IPS DF 6.9 (cell line): ENCODE data around the gene CGN.

Experiments
- DNase-seq: peaks from one replicate; pipeline ENCODE4 v3.0.0-alpha.2; 2013; ENCODE audit warnings: low read depth, low spot score
- H3K27ac ChIP-seq: one replicate; pipeline ENCODE4 v1.5.1; 2013; ENCODE audit warnings: low read length, control low read depth
- H3K27me3 ChIP-seq: 2 replicates; pipeline ENCODE4 v1.6.1; 2013; ENCODE audit warnings: mild to moderate bottlenecking, low read length; ENCODE audit not compliant: control insufficient read depth, insufficient read depth
- H3K36me3 ChIP-seq: 2 replicates; pipeline ENCODE4 v1.6.1; 2013; ENCODE audit warnings: low read length; ENCODE audit not compliant: control insufficient read depth, insufficient read depth
- H3K4me1 ChIP-seq: 2 replicates; pipeline ENCODE4 v1.6.1; 2013; ENCODE audit warnings: low read length; ENCODE audit not compliant: control insufficient read depth, insufficient read depth
- H3K4me3 ChIP-seq: 2 replicates; pipeline ENCODE4 v1.5.1; 2013; ENCODE audit warnings: mild to moderate bottlenecking, low read length
- H3K9me3 ChIP-seq: 2 replicates; pipeline ENCODE4 v1.6.1; 2013; ENCODE audit warnings: low read length, inconsistent platforms; ENCODE audit not compliant: control insufficient read depth, insufficient read depth
- WGBS: extraction: QIAGEN DNeasy Blood & Tissue Kit; methylation state at CpG from one replicate; pipeline ENCODE4 v1.1.7; 2013; ENCODE audit warnings: mixed read lengths, missing lambda C conversion rate; ENCODE audit not compliant: insufficient read length, insufficient coverage; 5-methylcytosine and 5-hydroxymethylcytosine counted together

The CGN gene

DNA sequence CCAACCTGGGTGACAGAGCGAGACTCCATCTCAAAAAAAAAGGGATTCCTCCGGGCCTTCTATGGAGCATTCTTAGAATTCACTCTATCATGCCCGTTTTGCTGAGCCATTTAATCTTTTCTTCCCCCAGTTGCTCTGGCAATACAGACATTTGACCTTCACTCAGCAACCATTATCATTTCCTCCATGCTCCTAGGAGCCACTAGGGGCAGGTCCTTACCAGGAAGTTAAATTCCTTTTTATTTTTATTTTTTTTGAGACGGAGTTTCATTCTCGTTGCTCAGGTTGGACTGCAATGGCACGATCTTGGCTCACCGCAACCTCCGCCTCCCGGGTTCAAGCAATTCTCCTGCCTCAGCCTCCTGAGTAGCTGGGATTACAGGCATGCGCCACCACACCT, 9.7 kb upstream of the CGN start:
- Histone ChIP-seq H3K9me3 (no peaks in the 10 kb centered on the region), H3K4me1 (no peaks in the 10 kb centered on the region), H3K27ac (no peak overlapping the region), H3K36me3 (no peaks in the 10 kb centered on the region), H3K4me3 (no peak overlapping the region), H3K27me3 (no peaks in the 10 kb centered on the region)
- DNase-seq, result no peak
- no CpG with 5 or more reads among the region's 10 CpGs for WGBS

DNA sequence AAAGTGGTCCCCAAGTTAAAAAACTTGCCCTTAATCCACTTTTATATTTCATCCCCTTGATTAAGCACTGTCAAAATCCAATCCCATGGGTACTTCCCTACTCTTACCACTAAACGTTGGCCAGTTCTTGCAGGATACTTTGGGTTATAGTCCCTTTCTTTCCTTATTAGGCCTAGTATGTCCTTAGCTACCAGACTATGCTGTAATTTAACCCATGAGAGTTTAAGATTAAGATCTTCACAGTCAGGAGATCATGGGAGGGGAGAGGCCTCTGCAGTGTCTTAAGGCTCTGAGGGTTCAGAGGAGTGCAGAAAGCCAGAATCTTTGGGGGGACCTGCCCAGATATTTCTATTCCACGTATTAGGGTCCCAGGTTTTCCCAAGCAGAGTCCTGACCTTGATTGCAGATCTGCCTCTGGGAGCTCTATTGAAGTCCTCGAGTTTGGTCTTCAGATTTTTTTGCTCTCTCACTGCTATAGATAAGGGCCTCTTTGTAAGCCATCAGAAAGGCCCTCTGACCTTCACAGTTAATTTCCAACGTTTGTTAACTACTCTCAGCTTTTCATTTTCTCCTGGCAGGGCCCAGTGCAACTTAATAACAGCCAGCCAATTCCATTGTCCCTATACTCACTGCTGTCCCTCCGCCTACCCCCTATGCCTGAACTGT, 9.0 kb upstream of the CGN start:
- Histone ChIP-seq H3K4me1 (no peaks in the 10 kb centered on the region), H3K27ac (no peak overlapping the region), H3K4me3 (no peak overlapping the region), H3K36me3 (no peaks in the 10 kb centered on the region), H3K9me3 (no peaks in the 10 kb centered on the region), H3K27me3 (no peaks in the 10 kb centered on the region)
- DNase-seq, result no peak
- WGBS, result no CpG with 5 or more reads among the region's 5 CpGs

DNA sequence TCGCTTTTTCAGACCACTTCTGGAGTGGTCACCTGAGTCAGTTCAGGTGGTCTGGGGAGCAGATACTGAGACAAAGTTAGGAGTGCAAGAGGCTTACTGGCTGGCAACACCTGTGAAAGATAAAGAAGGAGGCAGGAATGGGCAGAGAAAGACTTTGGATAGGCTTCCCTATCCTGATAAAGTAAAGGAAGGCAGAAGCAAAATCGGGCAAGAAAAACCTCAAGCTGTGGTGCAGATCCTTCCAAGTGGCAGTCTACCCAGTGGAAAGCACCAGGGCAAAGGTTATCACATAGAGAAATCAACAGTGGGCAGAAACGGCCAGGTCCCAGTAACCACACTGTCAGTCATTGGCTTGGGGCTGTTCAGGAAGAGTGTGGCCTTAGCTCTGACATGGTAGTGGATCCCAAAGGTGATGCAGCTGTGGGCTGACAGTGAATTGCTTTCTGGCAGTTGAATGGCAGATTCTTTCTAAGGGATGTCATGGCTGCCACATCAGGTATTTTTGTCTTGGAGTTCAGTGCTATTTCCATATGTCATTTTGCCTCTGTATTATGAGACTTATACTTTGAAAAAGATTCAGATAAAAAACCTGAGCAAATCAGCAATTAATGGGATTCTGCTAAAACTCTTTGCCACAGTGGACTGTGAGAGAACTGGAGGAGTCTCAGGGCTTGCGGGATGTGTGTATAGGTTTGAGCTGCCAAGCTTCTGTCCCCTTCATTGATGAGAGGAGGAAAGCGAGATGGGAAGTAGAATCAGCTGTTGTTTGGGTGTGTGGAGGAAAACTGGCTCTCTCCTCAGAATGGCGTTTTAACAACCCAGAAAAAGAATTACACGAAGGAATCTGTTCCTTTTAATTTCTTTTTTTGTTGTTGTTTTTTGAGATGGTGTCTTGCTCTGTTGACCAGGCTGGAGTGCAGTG, 8.1 kb upstream of the CGN start:
- no peaks in the 10 kb centered on the region for H3K36me3 ChIP-seq
- H3K27me3 ChIP-seq, result no peaks in the 10 kb centered on the region
- H3K4me1 ChIP-seq, result no peaks in the 10 kb centered on the region
- H3K27ac ChIP-seq, result no peak overlapping the region
- no peak overlapping the region for H3K4me3 ChIP-seq
- no peak for DNase-seq
- no CpG with 5 or more reads among the region's 7 CpGs for WGBS
- no peaks in the 10 kb centered on the region for H3K9me3 ChIP-seq

DNA sequence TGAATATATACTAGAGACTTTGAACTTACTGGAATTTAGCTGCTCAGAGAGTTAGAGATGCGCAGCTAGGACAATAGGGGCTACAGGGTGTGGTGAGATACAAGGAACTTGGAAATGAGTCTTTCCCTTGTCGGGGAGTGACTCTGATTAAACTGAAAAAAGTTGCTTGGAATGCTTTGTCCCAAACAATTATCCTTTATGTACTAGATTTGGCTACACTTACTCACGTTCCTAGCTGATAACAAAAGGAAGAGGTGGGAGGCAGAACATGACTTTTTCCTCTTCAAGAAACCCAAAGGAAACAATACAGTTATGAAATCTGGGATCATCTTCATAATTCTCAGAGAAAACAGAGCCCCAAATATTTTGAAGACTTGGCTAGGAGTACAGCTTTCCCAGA, 6.9 kb upstream of the CGN start:
- no peak overlapping the region for H3K27ac ChIP-seq
- H3K36me3 ChIP-seq, result no peaks in the 10 kb centered on the region
- no peak for DNase-seq
- no peaks in the 10 kb centered on the region for H3K4me1 ChIP-seq
- H3K9me3 ChIP-seq, result no peaks in the 10 kb centered on the region
- H3K4me3 ChIP-seq, result no peak overlapping the region
- H3K27me3 ChIP-seq, result no peaks in the 10 kb centered on the region
- no CpG with 5 or more reads among the region's 3 CpGs for WGBS

DNA sequence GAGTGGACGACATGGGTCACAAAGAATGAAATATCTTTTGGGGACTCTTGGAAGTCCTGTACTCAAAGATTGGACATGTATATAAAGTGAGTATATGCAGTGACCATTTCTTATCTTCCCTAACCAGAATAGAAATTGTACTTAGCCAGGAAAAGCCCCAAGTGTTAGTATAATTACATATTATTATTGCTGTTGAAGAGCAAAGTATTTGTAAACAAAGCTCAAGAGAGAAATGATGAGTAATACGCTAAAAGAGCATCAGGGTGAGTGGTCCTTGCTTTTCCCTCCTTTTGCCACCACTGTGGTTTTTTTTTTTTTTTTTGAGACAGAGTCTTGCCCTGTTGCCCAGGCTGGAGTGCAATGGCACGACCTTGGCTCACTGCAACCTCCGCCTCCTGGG, 6.4 kb upstream of the CGN start:
- no peaks in the 10 kb centered on the region for H3K36me3 ChIP-seq
- no CpG with 5 or more reads among the region's 4 CpGs for WGBS
- no peaks in the 10 kb centered on the region for H3K4me1 ChIP-seq
- H3K9me3 ChIP-seq, result no peaks in the 10 kb centered on the region
- H3K27ac ChIP-seq, result no peak overlapping the region
- H3K27me3 ChIP-seq, result no peaks in the 10 kb centered on the region
- no peak overlapping the region for H3K4me3 ChIP-seq
- no peak for DNase-seq

DNA sequence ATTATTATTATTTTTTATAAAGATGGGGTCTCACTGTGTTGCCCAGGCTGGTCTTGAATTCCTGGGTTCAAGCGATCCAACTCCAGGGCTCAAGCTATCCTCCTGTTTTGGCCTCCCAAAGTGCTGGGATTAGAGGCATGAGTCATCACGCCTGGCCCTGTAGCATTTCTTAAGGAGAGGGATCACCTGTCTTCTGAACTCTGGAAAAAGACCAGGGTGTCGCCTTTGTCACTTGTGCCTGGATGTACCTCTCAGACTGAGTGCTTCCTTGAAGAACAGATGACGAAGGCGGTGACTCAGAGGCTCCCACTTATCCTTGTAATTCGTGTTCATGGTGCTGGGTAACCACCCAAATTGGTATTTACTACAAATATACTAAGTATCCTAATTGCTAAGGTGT, 2.4 kb upstream of the CGN start:
- no peaks in the 10 kb centered on the region for H3K9me3 ChIP-seq

DNA sequence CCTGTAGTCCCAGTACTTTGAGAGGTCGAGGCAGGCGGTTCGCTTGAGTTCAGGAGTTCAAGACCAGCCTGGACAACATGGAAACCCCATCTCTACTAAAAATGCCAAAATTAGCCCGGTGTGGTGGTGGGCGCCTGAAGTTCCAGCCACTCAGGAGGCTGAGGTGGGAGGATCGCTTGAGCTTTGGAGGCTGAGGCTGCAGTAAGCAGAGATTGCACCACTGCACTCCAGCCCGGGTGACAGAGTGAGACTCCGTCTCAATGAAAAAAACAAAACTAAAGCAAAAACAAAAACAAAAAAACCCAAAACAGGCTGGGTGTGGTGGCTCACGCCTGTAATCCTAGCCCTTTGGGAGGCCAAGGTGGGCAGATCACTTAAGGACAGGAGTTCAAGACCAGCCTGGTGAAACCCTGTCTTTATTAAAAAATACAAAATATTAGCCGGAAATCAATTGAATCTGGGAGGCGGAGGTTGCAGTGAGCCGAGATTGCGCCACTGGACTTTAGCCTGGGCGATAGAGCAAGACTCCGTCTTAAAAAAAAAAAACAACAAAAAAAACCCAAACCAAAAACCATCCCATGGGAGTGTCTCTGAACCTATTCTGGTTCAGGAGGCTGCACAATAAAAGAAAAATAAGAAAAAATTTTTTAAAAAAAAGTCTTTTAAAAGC, 1.7 kb upstream of the CGN start:
- Histone ChIP-seq H3K27ac (no peak overlapping the region), H3K4me3 (no peak overlapping the region), H3K36me3 (no peaks in the 10 kb centered on the region), H3K4me1 (peaks cover 11% of the 10 kb centered on the region), H3K27me3 (no peaks in the 10 kb centered on the region), H3K9me3 (no peaks in the 10 kb centered on the region)
- WGBS, result no CpG with 5 or more reads among the region's 15 CpGs
- no peak for DNase-seq

More for the DNA sequence above, 2.4 kb upstream of the CGN start:
- Histone ChIP-seq H3K4me3 (no peak overlapping the region), H3K27ac (no peak overlapping the region), H3K27me3 (no peaks in the 10 kb centered on the region), H3K4me1 (peaks cover 7% of the 10 kb centered on the region), H3K36me3 (no peaks in the 10 kb centered on the region)
- no peak for DNase-seq
- WGBS, result no CpG with 5 or more reads among the region's 6 CpGs

DNA sequence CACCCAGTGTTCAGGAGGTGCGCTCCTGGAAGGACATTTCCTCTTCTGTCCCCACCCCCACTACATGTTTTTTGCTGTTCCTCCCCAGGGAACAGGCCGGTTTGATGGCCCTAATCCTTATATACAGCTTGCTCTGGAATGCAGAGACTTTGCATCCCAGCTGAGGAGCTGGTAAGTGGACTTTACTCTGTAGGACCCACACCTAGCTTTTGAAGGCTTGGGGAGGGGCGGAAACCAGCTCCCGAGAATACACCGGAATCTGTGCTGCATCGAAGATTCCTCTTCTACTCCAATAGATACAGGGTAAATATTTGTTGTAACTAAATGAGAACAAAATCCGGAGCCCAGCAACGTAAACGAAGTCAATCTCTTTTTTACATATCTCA, 1.2 kb upstream of the CGN start:
- no CpG with 5 or more reads among the region's 9 CpGs for WGBS
- no peak for DNase-seq
- Histone ChIP-seq H3K27ac (no peak overlapping the region), H3K9me3 (no peaks in the 10 kb centered on the region), H3K4me1 (peaks cover 11% of the 10 kb centered on the region), H3K27me3 (no peaks in the 10 kb centered on the region), H3K4me3 (no peak overlapping the region; the same call in 1 of the 2 replicates), H3K36me3 (no peaks in the 10 kb centered on the region)

DNA sequence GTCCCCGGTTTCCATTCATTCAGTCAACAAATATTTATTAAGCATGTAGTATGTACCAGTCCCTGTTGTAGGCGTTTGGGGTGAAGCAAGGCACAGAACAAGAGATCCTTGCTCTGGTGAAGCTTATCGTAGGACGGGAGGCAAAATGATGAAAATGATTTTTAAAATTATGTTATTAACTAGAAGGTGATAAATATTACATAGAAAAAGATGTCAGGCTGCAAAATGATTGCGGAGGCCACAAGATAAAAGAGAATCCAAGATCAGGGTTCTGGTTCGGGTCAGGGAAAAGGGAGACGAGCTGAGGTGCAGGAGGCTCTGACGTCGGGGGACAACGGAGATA, 602 bp upstream of the CGN start:
- DNase-seq, result no peak
- H3K27ac ChIP-seq, result no peak overlapping the region

DNA sequence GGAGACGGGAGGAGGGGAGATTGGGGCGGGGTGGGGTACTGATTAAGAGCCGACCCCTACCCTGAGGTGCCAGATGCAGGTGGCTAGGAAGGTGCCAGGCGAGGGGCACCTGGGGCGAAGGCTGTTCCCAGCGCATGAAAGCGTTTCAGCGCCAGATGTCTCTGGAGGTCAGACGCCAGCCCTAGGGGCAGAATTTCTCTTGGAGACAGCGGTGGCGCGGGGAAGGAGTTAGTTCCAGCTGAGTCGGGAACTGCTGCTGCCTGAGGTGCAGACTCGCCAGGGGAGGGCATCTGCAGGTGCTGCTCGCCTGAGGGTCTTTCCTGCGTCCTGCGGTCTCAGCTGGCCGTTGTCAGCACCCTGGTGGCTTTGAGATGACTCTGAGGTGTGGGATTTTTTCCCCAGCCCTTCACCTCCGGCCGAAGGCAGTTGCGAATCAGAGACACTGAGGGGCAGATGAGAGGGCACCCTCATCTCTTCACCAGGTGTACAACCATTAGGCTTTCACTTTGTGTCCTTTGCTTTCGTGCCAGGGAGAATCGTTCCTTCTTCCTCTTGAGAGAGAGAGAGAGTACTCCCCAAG, 539 bp downstream of the CGN start:
- WGBS, result no CpG with 5 or more reads among the region's 23 CpGs
- Histone ChIP-seq H3K27ac (no peak overlapping the region), H3K4me1 (peaks cover 12% of the 10 kb centered on the region), H3K4me3 (peak overlapping the region; percentile 75), H3K27me3 (no peaks in the 10 kb centered on the region), H3K36me3 (no peaks in the 10 kb centered on the region), H3K9me3 (no peaks in the 10 kb centered on the region)
- no peak for DNase-seq

More for the DNA sequence above, 602 bp upstream of the CGN start:
- WGBS, result no CpG with 5 or more reads among the region's 10 CpGs
- no peaks in the 10 kb centered on the region for H3K9me3 ChIP-seq
- no peaks in the 10 kb centered on the region for H3K27me3 ChIP-seq
- no peaks in the 10 kb centered on the region for H3K36me3 ChIP-seq
- peak overlapping the region; percentile 36; the same call in 1 of the 2 replicates for H3K4me3 ChIP-seq
- H3K4me1 ChIP-seq, result peaks cover 11% of the 10 kb centered on the region
